Measurements from ENCODE around the gene SGIP1.

SGIP1 gene

DNA sequence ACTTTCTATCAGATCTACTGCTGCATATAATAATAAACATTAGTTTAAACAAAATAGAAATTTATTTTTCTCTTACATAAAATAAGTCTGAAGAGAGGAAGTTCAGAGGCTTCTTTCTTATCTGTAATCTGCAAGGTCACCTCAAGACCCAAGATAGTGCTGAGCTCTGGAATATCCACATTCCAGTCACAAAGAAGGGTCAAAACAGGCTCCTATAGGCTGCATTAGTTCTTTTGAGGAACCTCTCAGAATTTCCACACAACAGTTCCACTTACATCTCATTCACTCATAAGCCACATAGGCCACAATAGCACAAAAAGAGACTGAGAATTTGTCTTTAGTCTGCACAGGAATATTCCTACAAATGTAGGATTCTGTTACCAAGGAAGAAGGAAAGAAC, 233.7 kb downstream of the SGIP1 start:
- TF ChIP-seq, protein P1, sequence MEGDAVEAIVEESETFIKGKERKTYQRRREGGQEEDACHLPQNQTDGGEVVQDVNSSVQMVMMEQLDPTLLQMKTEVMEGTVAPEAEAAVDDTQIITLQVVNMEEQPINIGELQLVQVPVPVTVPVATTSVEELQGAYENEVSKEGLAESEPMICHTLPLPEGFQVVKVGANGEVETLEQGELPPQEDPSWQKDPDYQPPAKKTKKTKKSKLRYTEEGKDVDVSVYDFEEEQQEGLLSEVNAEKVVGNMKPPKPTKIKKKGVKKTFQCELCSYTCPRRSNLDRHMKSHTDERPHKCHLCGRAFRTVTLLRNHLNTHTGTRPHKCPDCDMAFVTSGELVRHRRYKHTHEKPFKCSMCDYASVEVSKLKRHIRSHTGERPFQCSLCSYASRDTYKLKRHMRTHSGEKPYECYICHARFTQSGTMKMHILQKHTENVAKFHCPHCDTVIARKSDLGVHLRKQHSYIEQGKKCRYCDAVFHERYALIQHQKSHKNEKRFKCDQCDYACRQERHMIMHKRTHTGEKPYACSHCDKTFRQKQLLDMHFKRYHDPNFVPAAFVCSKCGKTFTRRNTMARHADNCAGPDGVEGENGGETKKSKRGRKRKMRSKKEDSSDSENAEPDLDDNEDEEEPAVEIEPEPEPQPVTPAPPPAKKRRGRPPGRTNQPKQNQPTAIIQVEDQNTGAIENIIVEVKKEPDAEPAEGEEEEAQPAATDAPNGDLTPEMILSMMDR (IDR thresholded peaks at IDR 0.05; ENCODE audit: low read depth, low read length, missing control alignments): no peak
- DNase-seq (ENCODE audit: low read depth): no peak
- H3K4me3 ChIP-seq (ENCODE audit: low read depth, low read length): no peak overlapping the region

DNA sequence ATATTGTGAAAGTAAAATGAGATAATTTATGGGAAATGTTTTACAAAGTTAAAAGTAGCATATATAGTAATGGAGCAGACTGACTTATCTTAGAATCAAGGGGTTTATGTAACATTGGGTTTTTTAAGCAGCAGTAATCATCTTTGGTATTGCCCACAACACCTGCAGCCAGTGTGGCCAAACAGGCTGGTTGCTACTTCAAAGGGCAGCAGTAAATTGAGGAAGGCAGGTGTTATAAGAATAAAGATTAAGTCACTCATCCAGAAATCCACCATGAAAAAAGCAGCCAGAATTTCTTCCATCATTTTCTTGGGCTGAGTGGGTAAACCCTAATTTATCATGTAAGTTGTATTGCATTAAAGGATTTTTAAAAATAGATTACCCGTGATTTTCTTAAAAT, 235.0 kb downstream of the SGIP1 start:
- DNase-seq (ENCODE audit: low read depth): no peak
- TF ChIP-seq, protein P1 (IDR thresholded peaks at IDR 0.05; ENCODE audit: low read depth, low read length, missing control alignments): no peak
- no peak overlapping the region for H3K4me3 ChIP-seq (ENCODE audit: low read depth, low read length)

DNA sequence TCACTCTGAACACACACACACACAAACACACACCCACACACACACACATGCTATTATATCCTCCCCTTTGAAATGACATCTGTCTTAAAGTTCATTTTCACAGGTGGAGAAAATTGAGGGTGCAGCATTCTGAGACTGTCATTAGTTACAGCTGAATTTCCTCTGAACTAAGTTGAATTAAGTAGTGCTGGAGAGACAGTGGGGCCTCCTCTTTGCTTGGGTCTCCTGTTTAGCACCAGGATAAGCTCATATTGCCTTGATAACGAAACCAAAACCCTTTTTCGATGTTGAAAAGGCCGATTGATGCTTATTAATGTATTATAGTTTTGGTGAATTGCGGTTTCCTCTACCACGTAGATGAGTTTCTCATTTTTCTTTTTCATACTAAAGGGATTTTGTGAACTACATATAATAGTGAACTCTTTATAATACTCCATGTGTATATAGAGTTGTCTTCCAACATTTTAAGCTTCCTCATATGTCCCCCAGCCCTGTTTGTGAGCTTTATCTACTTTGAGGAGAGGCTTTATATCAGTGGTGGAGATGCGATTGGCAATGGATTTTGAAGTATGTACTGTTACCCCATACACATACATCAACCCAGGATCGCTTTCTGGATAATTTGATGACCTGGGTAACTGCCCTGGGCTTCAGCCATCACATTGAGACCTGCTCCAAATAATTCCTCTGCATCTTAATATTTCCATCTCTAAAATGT, 235.7 kb downstream of the SGIP1 start:
- H3K4me3 ChIP-seq (ENCODE audit: low read depth, low read length): no peak overlapping the region
- DNase-seq (ENCODE audit: low read depth): no peak
- TF ChIP-seq, protein P1 (IDR thresholded peaks at IDR 0.05; ENCODE audit: low read depth, low read length, missing control alignments): no peak

DNA sequence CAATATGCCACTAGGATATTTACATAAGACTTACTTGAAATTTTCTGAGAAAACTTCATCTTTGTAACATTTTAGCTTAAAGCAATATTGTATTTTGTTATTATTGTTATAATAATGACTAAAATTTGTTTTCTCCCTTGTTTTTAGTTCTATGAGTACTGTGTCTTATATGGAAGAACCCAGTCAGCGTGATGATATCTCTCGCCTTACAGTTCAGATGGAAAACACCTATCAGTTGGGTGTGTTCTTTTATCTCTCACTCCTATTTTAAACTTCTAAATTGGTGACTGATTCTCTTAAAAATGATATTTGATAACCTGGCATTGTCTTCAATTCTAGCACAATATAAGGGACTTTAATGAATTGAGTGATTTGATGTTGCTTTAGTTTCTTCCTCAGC, 236.3 kb downstream of the SGIP1 start:
- no peak overlapping the region for H3K4me3 ChIP-seq (ENCODE audit: low read depth, low read length)

DNA sequence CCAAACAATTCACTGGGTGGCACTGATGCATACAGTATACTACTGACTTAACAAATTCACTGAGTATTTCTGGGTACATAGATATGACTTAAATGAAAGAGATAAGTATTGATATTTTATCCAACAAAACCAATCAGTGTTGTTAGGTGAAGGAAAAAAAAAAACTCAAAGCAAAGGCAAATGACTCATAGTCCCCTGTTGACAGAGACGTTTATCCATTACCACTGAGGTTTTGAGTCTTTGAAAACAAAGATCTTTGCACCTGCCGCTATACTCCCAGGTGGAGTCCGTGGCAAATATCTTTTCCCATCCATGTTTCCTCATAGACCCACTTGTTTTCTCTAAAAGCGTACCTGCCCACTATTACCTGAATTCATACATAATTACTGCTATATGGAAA, 236.7 kb downstream of the SGIP1 start:
- no peak overlapping the region for H3K4me3 ChIP-seq (ENCODE audit: low read depth, low read length)
- TF ChIP-seq, protein P1 (IDR thresholded peaks at IDR 0.05; ENCODE audit: low read depth, low read length, missing control alignments): no peak

More for the DNA sequence above, 236.3 kb downstream of the SGIP1 start:
- DNase-seq (ENCODE audit: low read depth): no peak
- TF ChIP-seq, protein P1 (IDR thresholded peaks at IDR 0.05; ENCODE audit: low read depth, low read length, missing control alignments): no peak

DNA sequence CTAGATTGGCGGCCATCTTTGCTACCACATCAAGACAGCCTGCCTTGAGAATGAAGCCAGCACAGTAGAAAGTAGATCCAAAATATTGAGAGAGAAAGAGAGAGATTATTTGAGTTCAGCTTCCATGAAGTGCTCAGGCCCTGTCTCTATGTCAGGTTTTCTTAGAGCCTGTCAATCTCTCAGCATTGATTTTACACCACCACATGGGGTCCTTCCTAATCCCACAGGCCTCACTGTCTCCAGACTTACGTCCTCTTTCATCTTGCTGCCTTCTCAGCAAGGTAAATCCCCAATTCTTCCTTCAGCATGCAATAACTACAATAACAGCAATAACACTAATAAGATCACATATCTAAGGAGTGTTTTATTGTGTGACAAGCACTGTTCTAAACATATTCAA, 239.3 kb downstream of the SGIP1 start:
- no peak for DNase-seq (ENCODE audit: low read depth)
- H3K4me3 ChIP-seq (ENCODE audit: low read depth, low read length): no peak overlapping the region
- TF ChIP-seq, protein P1 (IDR thresholded peaks at IDR 0.05; ENCODE audit: low read depth, low read length, missing control alignments): no peak

More for the DNA sequence above, 236.7 kb downstream of the SGIP1 start:
- no peak for DNase-seq (ENCODE audit: low read depth)

DNA sequence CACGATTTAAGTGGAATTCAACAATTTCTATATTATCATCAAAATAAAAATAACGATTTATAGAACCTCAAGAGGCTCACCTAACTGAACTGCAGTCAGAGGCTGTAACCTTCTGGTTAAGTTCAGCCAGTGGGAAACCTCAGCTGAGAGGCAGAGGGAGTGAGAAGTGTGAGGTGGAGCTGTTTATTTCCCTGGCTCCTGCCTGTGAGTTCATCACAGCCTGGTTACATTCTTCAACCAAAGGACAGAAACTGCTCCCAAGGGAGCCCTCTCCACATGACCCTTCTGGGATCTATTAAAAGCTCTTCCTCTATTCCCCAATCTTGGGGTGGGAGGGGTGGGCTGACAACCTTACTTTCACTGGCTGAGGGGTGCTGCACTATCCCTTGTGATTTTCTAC, 240.5 kb downstream of the SGIP1 start:
- no peak overlapping the region for H3K4me3 ChIP-seq (ENCODE audit: low read depth, low read length)
- no peak for DNase-seq (ENCODE audit: low read depth)
- TF ChIP-seq, protein P1 (IDR thresholded peaks at IDR 0.05; ENCODE audit: low read depth, low read length, missing control alignments): no peak
